Middle frontal gyrus (tissue), 1 donor: ENCODE results near the gene PTPRG.

Source experiments
- DNase-seq: peaks from one replicate; pipeline ENCODE4 v3.0.0-alpha.2; 2015; ENCODE audit warnings: low spot score; ENCODE audit errors: extremely low spot score

The PTPRG gene

DNA sequence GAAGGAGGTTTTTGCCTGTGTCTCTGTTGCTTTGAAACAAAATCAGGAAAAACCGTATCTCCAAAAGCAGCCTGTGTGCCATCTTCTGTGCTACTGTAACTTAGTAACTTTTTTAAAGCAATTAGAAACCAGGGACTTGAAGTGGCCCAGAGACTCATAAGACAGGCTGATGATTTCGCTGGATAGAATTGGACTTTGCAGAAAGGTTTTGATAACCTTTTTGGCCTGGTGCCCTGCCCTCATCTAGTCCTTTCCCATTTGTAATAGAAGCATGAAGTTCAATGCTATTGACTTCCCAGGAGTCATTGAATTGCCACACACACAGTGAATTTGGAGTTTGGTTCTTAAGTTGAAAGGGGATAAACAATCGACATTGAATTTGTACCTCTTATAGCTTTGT is 157.2 kb downstream of the PTPRG start:
- no peak for DNase-seq

DNA sequence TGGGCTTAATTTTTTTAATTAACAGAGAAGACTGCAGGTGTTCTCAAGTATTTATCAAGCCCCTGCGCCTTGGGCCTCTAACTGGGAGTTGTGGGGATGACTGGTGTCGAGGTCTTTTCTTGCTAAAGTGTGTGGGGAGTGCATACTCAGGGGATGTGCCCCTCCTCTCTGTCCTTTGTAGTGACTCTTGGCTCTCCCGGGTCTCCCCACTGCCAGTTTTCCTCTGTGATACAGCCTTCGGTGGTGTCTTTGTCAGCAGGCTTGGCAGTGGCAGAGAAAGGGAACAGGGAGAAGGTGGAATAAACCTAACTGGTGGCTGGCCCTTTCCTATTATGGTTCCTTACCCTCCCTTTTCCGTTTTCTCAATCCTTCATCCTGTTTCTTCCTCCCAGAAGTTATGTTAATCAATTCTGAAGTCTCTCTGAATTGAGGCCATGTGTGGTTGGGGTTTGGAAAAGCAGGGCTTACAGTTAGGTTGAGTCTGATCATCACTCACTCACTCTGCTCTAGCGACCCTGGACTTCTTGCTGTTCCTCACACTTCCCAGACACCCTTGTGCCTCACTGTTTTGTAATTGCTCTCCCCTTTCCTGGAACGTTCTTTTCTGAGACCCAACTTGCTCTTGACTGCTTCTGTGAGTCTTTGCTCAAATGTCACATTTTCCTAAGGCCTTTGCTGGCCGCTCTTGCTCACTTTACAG is 158.1 kb downstream of the PTPRG start:
- DNase-seq: no peak

DNA sequence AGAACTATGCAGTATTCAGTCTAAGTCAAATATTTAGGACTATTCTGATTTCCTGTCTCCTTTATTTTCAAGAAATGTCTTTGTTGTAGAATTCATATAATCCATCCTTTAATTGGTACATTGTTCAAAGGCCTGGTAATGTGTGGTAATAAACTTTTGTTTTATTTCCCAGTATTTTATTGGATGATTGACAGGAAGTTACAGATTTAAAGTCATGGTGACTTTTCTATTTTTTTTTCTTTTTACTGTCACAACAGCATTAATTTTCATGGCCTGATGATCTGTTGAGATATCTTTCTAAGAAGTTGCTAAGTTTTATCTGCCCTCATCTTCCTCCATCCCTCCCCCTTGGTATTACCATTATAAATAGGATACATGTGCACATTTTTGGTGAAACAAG is 161.7 kb downstream of the PTPRG start:
- no peak for DNase-seq

DNA sequence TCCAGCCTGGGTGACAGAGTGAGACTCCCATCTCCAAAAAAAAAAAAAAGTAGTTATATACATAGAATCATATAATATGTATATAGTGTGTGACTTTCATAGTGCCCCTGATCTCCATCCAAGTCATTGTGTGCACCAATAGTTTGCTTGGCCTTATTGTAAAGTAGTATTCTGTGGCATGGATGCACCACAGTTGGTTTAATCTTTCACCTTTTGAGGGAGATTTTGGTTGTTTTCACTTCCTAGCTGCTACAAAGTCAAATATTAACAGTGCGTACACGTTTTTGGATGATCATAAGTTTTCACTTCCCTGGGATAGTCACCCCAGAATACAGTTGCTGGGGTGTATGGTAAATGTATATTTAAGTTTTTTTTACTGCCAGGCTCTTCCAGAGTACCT is 162.8 kb downstream of the PTPRG start:
- no peak for DNase-seq

DNA sequence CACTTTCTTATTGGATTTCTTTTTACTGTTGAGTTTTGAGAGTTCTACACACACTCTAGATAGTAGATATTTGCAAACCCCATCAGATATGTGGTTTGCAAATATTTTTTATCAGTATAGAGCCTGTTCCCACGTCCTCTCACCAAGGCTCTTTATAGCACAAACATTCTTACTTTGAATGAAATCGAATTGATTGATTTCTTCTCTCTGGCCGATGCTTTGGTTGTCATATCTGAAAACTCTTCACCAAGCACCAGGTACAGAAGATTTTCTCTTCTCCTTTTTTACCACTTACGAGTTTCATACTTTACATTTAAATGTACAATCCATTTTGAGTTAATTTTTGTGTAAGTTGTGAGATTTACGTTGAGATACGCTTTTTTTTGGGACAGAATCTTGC is 163.4 kb downstream of the PTPRG start:
- no peak for DNase-seq

DNA sequence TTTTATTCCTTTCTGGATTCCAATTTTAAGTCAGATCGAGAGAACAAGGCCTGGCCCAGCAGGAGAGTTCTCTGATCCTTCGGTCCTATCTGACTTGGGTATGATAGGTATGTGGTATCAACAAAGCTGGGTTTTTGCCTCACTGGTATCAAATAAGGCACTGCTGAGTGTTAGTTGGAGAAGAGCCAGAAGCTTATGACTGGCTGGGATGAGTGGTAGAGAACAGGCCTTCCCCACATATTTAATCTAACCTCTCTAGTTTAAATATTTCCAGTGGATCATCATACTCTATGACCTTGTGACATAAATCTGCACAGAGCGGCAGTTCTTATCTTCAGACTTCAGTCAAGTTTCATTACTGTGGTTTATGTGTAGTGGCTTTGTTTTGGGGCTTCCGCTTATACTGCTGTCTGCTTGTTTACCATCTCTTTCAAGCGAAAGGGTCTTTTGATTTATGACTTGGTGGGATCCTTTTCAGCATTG is 164.5 kb downstream of the PTPRG start:
- DNase-seq: no peak

DNA sequence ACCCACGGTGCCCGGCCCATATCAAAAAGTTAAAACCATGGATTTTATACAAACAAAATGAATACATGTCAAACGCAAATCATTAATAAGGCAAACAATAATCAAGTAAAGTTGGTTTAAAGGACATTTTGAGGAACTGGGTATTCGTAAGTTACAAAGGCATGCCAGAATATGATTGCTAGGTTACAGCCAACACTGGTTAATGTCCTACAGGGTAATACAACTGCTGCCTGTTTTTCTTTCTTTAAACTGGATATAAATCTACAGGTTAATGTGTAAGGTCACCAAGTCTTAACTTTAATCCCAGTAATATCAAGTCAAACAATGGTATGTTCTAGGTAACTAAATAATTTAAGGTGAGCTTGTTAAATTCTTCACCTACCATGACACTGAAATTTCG is 166.1 kb downstream of the PTPRG start:
- DNase-seq: no peak

DNA sequence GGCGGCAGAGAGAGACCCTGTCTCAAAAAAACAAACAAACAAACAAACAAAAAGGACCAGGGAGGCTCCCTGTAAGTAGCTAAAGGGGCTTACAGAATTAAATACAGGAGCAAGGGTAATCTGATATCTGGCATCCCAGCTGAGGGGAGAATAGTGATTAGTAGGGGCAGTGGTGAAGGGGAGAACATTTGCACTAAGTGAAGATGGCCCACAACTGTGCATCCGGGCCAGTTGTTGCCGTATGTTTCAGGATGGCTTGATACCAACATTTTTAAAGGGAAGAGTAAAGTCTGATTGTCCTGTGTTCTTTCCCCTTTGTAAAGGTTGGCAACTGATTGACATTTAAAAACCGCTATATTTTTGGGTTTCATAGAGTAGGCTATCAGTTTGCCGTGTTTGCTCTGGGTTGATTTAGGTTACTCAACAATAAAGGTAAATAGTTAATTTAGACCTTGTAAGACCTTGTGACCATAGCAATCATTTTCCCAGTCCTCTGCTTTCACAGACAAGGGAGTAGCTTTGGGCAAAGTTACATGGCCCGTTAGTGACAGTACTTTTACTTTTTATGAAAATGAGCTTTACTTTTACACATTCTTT is 167.8 kb downstream of the PTPRG start:
- DNase-seq: no peak

DNA sequence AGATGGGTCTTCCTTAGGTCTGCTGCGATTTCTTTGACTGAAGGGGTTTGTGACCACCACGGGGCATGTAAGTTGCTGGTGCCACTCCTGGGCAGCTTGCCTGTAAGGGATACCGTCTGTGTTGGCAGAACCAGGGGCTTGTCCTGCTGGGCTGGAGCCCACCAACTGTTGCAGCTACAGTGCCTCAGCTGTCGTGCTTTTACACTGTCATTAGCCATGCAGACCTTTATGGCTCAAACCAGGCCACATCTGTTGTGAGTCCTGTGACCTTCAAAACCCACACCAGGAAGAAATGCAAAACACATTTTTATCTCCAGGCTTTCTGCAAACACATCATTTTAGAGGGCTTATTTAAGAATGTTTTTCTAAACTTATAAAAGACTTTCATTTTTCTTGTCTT is 168.7 kb downstream of the PTPRG start:
- no peak for DNase-seq

DNA sequence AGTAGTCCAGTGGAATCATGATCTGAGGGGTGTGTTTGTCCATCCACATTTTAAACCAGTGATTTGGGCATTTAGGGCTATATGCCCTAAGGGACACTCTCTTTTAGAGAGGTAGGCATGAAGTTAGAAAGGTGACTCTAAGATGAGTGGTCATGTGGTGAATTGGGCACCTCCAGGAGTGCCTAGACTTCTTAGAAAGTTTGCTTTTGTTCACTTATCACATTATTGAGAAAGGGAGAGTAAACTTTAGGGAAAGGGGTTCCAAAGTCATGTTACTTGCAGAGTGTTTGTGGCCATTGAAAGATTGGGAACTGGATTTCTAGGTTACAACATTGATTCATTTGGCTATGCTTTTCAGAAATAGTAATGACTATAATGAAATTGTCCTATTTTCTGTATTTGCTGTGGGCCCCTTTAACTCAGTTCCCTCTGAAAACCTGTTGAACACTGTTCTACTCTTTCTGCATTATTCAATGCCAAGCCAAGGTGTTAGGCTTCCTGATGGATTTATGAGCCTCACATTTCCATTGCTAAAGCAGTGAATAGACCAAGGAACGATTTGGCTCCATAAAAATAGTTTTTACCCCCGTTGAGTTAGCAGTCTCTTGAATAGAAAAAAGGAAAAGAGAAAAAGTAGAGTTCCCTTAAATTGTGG is 169.3 kb downstream of the PTPRG start:
- DNase-seq: no peak

DNA sequence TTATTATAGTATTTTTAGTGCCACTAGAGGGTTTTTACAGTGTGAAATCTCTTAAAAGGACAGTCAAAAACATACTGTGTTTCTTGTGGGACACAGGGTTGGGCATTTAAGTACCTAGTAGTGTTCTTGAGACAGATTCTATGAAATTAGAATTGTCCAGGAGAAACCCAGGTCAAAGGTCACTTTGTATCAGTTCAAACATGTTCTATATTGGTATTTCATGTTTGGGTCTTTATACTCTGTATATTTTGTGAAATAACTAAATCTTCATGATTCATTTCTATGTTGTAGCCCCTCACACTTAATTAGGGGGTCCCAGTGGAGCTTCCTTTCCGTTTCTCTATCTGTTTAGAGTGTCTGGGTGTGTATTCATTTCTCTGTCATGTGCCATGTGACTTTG is 171.6 kb downstream of the PTPRG start:
- DNase-seq: no peak

DNA sequence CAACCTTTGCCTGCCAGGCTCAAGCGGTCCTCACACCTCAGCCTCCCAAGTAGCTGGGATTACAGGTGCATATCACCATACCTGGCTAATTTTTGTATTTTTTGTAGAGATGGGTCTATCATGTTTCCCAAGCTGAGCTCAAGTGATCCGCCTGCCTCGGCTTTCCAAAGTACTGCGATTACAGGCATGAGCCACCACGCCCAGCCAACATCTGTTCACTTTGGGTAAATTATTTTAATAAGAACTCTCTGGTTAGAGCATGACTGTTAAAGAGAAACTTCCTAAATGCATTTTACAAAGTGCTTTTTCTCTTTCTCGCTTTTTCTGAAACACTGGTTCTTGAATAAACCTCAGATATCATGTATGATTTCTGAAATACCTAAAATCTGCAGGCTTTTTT is 172.5 kb downstream of the PTPRG start:
- DNase-seq: no peak

DNA sequence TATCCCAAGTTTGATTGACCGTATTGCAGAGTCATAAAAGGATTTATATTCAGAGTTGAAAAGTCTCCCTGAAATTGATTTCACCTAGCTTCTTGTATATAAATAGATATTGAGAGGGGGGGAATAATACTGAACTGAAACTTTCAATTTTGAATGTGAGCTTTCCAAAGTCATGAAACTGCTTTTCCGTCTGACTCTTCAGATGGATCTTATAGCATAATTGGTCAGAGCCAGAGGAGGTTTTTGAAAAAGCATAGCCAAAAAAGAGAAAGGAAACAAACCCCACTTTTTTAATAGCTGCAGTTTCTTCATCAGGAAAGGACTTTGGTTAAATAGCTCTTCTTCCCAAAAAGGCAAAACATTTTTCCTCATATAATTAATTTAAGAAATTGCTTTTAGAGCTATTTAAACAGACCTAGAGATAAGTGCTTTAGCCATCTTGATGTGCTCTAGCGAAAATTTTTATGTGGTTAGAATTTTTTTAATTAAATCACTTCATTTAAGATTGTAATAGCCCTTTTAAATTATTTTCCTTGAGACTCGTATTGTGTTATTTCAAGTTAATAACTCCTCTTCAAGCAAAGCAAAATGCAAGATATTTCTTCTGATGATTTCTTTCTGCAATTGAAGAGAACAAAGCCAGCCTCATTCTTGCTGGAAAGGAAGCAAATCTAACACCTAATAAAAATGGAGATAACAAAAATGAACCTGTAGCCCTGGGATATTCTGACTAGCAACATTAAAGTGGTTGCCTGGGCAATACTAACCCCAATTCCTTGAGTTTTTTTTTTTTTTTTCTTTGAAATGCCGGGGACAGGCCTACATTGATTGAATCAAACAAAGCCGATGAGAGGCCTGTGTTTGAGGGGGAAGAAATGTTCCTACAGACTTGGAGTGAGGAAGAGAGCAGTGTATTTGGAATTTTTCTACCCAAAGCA is 173.6 kb downstream of the PTPRG start:
- no peak for DNase-seq

DNA sequence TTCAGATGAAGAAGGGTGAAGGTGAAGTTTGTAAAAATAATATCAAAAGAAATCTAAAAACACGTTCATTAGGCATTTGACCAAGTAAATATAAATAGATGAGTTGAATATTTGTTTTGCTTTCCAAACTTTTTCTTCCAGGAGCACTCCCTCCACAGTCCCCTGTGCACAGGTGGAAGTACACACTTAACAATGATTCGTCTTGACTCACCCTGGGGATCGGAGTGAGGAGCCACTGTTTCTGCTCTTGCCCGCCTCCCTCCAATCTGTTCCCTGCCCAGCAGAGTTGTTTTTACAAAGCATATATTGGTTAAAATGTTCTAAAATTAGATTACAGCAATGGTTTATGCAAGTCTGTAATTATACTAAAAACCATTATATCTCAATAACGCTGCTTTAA is 175.1 kb downstream of the PTPRG start:
- no peak for DNase-seq

DNA sequence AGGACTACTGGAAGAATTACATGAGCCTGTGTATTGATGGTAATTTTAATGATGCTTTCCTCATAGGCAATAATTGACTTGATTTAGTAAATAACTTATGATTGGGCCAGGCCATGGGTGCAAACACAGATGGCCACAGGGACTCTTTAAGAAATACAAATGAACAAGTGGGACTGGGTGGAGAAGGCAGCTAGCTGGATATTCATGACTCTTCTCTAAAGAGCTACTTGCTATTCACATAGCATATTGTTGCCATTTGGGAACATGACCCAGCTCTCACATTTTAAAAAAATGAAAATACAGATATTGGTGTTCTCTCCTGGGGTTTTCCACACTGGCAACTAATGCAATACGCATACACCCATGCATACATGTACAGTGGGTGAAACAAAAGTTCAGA is 178.3 kb downstream of the PTPRG start:
- DNase-seq: no peak

DNA sequence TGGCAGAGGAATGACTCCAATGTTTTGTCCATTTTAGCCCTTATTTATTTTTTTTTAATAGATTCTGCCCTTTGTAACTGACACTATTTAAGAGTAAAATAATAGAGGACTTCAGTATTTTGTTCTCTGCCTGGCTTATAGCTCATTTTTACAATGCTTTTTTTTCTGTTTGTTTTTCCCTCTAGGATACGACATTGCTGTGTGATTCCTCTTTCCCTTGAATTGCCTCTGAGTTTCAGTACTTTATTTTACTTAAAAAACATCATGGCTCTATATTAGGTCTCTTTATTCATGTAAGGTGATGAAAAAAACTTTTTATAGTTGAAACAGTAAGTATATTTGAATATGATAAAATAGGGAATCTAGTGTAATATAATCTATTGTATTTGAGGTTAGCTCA is 179.1 kb downstream of the PTPRG start:
- no peak for DNase-seq

DNA sequence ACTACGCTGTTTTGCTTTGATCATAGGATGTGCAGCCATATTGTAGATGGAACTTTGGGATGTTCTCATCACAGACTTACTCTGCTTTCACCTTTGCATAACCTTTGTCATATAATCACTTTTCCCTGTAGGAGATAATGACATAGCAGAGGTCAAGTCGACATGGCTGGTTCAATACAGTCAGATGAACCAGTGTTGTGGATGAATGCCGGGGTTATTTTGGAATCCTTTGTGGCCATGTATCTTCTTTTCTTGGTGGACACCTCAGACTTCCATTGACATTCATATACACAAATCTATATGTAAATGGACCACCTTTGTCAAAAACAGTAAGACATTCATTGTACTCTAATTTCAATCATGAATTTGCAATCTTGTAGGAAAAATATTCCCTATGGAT is 180.2 kb downstream of the PTPRG start:
- DNase-seq: no peak

DNA sequence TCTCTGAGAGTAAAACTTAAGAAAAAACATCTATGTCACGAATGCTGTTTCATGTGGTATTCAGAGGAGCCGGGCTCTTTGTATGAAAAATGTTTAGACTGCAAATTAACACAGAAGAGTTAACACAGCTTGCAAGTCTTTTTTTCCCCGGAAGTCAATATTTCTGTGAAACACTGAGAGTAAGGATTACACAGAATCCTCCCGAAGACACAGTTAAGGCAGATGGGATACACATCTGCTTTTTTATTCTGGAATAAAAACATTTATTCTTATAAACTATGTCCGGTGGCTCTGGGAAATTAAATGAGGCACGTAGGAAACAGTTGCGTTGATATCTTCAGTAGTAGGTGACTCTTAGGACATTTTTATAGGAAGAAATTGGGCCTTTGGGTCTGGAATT is 180.6 kb downstream of the PTPRG start:
- no peak for DNase-seq

DNA sequence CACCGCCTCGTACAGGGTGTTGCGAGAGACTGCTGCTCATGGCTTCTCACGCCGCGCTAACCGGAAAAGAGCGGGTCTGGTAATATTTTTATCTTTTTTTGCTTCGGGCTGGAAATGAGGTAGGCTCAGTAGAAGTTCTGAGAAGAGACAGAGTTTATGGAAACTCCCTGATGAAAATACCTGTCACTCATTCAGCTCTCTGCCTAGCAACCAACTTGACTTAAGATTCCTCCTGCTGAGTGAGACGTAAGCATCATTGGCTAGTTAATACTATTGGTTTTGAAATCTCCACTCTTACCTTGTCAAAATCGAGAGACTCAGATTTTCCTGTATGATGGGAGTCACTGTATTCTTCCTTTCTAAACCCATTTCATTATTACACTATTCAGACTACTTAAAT is 181.7 kb downstream of the PTPRG start:
- no peak for DNase-seq

DNA sequence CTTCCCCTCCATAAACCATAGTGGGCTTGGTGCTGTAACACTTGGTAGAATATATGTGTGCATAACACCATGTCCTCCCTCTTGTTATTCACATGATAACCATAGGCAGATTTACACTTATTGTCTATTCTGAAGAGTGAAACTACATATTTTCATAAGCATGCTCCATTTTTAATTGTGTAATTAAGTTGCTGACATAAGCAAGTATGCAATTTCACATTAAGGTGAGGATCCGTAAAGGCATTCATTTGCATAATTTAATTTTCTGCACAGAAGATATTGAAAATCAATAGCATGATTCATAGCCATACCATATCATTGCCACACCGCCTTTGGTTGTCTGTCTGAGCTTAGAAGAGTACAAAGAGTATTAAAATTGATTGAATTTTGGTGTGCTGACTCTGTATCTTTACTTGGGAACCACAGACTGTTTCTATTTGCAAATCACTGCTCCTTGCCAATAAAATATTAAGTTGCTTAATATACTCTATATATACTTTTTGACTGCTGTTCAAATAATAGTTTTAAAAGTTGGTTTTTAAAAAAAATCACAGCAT is 182.4 kb downstream of the PTPRG start:
- no peak for DNase-seq

DNA sequence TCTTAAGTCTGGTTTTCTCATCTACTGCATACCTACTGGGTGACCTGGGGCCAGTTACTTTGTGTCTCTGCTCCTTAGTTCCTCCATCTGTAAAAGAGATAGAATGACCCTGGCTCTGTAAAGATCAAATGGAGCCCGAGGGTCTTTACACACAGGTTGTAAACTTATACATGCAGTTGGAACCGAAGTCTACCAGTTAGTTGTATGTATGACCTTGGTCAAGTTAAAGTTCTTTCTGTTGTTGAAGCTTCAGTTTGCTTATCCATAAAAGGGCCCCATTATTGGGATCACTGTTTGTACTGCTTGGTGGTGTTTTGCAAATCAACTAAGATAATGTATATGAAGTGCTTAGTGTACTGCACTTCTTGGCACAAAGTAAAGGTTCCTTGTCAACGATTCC is 186.9 kb downstream of the PTPRG start:
- DNase-seq: no peak
